CD4-positive, alpha-beta T cell treated with Interleukin-10 for 1 hour (primary cell): ENCODE data around the gene PPP3CA.
A peak's percentile ranks its signal among the peaks of the same experiment; 100 is the strongest.

Experiments
- DNase-seq: peaks from one replicate; pipeline ENCODE4 v3.0.0-alpha.2; 2020

Gene PPP3CA

DNA sequence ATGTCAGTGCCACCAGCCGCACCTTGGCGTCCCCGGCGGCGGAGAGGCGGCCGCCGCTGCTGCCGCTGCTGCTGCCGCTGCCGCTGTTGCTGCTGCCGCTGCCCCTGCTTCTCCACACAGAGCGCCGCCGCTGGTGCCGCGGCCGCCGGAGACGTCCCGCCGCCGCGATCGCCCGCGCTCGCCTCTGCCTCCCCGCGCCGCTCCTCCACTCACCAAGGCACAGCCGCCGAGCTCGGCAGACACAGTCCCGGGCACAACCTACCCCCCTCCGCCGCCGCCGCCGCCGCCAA lies at the start of gene PPP3CA:
Gene PPP3CA, minus strand, starts transcription at position 260 of the 290 bp plus-strand sequence.
- no peak for DNase-seq

DNA sequence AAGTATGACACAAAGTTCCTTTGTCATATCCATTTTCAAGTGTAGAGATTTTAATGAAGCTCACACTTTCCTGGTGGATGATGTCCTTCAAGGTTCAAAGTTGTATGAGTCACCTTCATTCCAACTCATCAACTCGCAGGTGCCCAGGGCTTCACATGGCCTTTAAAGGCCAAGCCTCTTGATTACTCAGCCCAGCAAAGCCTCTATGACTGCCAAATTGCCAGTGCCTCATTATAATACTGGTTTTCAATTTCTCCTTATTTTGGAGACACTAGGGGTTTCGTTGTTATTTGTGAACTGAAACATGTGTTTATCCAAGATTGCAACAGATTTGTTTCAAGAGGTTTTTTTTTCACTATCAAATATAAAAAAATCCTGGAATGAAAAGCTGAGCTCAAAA lies 45.9 kb upstream of the PPP3CA start:
- DNase-seq = no peak

DNA sequence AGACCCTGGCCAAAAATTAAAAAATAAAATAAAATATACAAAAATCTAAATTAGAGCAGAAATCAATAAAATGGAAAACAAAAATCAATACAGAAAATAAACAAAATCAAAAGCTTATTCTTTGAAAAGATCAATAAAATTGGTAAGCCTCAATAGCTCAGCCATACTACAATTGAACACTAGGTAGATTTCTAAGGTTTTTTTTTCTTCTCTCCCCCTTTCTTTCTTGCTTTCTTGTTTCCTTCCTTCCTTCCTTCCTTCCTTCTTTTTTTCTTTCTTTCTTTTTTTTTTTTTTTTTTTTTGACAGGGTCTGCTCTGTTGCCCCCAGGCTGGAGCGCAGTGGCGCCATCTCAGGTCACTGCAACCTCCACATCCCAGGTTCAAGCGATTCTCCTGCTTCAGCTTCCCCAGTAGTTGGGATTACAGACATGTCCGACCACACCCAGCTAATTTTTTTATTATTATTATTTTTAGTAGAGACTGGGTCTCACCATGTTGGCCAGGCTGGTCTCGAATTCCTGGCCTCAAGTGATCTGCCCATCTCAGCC lies 23.4 kb upstream of the PPP3CA start:
- DNase-seq = no peak

DNA sequence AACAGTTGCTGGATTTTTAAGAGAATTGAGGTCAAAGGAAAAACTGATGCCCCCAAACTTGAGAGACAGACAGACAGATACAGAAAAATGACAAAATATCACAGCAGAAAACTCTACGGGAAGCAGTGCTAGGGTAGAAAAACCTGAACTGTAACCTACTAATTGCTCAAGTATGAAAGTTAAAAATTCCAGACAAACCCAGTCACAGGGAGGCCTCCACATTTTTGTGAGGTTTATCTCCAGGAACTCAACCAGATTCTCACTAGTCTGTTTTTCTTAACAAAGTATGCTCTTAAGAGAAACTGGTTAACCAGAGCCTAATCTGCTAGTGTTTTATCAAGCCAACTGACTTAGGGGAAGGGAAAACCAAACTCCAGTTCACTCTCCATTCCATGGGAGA lies 19.9 kb upstream of the PPP3CA start:
- no peak for DNase-seq

DNA sequence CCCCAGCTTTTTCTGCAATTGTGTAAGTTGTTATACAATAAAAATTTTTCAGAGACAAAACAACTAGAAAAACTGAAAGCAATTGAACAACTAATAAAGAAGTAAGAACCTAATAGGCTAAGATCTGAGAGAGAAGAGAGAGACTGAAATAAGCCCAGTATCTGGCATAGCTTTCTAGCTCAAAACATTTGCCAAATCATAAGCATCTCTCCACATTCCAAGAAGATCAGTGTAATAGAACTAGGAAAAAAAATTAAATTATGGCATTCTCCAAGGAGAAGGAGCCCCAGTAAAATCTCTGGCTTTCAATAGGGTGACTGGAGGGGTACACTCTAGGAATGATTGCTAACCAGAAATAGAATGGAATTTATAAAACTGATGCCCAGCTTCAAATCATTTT lies 19.0 kb upstream of the PPP3CA start:
- no peak for DNase-seq

DNA sequence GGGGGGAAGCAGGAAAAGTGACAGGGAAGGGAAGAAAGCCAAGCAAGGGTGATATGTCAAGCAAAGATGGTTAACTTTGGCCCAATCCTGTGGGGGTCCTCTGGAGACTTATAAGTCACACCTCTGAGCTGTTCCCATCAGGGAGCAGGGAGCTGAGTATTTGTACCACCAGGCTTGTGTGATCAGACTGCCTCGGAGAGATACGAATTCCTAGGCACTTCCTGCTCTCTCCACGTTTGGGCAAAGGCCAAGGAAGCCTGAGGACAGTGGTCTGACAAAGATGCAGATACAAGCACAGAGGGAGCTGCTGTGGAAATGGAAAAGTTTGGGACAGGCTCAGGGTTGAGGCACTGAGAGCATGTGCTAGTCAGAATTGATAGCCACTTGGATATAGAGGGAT lies 10.4 kb upstream of the PPP3CA start:
- no peak for DNase-seq

DNA sequence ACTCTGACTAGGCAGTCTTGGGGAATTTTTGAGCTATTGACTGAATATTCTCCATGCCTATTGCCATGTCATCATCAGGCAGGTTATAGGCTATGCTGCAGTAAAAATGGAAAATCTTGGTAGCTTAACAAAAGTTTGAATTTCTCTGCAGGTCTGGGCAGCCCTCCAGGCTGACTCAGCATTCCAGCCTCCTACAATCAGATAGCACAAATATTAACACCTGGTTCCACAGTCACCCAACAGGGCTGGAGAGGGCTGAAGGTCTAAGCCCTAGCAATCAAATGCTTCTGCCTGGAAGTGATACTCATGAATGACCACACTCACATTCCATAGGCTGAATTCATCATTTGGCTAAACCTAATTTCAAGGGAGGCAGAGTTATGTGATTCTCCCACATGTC lies 9.6 kb upstream of the PPP3CA start:
- DNase-seq = no peak

DNA sequence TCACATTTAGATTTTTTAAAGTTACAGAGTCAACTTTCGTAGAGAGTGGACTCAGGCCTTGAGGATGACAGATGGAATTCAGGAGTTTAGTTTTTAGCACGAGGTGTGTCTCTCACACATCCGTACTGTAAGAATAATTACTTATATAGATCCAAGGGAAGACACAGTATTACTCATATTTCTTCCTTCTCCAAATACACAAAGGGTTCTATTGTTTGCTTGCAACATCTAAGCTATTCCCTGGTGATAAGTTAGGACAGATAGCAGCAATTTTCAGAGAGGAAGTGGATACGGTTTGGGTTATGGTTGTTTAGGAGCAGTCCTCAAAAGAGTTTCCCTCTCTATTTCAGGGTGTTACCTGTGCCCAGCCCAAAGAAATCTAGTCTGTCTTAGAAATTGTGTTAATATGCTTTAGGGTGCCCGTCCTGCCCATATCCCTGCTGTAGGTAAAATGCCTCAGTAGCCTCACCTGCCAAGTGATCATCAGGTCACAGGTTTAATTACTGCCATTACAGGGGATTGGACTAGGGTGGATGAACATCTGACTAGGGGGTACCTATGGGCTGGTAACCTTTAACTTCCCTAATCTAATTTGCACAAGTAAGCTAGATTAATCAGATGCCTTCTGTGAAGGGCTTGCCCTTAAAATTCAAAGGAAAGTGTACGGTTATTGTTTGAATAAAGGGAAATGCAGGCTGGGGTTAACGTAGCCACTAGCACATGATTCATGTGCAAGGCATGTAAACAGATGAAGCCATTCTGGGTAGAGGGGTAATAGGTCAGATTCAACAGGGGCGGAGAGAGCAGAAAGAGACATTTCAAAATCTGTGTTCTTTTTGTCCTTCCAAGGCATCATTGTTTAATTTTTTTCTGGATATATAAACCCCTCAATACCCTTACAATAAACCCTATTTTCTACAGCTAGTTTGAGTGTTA lies 8.7 kb upstream of the PPP3CA start:
- DNase-seq = no peak

DNA sequence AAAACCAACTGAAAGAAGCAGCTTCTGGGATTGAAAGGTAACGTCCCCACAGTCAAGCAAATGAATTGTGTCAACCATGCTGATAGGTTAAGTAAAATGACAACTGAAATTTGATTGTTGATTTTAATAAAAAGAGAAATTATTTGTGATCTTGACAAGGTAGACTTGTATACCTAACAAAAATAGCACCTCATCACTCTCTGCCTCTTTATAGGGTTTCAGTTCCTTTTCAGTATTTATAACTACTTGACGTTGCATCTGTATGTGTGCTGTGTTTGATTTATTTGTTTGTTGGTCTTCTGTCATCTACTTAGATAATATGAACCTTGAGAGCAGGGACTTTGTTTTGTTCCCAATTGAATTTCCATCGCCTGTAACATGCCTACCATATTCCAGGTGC lies 7.9 kb upstream of the PPP3CA start:
- no peak for DNase-seq

DNA sequence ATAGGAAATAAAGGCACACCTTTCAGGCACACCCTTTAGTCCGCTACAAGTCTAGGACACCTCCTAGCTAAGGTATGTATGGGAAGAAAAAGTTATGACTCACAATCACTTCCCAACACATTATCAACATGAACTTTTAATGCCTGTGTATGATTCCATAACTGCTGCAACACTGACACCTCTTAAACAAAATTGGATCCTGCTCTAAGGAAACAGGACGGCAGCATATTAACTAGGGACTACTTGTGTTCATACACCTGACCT lies 2.4 kb upstream of the PPP3CA start:
- DNase-seq = no peak

DNA sequence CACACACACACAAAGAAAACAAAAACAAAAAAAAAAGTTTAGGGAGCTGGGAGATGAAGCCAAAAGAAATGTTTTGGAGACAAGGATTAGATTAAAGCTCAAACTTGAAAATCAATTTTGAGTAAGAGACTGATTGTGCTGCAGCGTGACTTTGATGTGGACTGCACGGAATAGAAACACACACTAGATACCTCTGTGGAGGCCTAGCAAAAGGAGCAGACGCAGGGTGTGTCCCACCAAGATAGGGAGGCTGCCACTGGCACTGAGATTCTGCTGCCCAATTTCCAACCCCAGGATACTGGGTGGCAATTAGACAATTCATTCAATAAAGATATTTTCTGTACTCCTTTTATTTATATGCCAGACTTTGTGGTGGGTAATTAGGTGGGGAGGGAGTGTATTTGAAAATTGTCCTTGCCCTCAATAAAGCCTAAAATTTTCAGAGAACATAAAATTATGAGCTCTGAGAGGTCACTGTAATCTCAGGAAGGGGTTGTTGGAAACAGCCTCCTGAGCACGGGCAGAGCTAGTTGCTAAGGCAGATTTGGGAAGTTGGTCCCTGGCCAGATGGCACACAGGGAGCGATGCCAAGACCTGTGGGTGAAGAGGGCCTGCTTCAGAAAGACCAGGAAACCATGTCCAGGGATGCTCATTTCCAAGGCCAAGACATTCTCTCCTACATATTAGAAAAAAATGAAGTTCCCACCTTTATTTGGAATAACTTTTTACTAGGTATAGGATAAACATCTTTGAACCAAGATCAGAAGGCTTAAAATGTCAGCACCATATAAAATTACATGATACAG lies 1.9 kb upstream of the PPP3CA start:
- no peak for DNase-seq

DNA sequence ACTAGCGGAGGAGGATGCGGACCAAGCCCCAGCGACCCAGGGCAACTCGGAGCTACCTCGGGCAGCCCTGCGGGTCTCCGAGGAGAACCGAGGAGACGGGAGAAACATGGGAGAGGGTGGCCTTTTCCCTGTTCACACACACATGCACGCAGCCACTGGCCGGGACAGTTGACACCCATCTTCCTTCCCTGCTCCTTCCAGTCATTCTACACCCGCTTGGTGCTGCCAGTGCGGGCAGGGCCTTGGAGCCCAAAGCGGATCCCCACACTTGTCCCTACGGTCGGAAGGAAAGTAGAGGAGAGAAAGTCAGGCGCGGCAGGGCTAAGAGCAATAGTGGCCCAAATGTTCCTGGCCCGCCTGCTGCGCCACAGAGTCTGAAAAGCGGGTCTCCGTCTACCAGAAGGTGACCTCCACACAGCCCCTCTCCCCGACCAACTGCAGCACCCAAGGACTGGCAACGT lies 1.1 kb upstream of the PPP3CA start:
- no peak for DNase-seq

DNA sequence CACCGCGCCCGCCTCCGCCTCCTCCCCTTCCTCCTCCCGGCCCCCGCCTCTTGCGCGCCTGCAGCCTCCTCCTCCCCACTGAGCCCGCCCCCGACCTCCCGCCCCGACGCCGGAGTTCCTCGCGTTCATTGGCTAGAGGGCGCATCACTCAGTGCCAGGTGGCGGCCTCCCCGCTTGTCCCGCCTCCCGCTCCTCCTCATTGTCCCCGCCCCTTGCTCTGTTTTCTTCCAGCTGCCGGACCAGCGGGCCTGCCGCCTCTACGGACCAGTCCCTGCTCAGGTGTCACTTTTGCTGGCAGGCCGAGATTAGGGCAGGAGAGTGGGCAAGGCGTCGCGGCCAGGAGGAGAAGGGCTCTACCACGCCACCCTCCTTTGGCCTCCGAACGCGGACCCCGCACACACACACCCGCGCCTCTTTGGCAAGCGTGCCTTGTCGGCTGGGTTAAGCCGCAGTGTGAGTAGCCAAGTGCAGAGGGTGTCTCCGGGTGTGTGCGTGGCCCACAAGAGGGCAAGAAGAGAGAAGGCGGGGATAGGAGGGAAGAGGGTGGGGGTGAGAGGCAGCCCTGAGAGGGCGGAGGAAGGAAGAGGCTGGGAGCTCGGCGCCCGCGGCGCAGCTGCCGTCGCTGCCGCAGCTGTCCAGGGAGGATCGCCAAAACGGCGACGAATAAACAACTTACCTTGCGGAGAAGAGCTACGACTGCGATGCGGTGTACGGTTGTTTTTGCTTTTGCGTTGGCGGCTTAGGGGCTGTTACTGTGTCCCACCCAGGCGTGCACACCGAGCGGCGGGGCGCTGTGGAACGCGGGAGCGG lies 436 bp upstream of the PPP3CA start:
- DNase-seq = peak; percentile 99

DNA sequence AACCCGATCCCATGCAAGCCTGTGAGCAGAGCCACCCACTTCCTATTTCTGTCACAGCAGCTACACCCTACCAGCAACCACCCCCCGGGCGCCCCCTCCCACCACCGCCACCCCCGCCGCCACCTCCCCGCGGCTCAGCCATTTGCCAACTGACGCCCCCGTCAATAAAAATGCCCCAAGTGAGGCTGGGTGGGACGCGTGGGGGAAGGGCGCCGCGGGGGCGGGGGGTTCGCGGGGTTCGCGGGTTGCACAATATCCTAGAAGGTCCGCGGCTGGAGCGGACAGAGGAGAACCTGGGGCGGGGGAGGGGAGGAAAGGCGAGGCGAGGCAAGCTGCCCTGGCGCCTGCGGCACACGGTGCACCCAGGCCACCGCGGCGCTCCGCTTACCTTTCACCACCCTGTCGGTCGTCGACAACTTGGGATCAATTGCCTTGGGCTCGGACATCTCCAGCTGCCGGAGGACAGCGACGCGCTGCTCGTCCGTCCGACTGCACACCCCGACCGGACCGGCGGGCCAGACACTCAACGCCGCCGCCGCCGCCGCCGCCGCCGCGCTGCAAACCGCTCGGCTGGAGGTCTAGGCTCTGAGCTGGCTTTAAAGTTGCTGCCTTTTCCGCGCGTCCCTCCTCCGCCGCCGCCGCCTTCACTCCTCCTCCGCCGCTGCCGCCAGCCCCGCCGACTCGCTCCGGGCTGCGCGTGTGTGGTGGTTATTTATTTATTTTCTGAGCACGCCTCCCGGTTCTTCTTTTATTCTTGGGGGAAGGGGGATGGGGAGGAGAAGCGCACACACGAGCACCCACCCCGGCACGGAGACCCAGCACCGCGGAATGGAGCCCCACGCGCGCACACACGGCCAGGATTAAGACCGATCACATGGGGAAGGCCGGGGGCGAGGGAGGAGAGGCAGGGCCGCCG lies 717 bp downstream of the PPP3CA start:
- peak; percentile 63 for DNase-seq

DNA sequence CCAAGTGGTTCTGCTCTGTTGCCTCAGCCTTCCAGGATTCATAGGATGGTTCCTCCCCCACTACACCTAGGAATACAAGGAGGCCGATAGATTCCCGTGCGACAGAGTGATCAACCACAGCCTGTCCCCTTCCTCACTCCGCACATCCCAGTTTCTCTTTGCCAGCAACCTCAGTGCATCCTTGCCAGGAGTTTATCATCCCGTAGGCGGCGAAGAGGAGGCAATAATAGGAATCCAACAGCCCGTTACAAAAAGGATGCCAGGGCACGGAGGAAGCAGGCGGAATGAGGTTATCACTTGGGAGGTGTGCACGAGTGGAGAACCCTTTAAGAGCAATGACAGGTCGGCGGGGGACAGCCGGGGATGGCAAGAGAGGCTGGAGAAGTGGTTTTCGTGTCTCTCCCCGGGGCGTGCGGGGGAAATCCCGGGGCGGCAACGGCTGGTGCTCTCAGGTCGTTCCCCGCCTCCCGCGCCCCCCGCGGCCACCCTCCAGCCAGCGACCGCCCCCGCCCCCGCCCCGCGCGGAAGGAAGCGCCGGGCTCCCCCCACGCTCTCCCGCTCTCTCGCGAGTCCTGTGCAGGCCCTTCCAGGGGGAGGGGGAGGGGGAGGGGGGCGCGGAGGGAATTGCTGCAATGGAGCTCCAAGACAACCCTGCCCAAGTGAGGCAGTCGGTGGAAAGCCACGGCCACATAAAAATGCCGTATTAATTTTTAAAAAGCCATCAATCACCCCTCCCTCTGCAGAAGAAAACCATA lies 1.6 kb downstream of the PPP3CA start:
- DNase-seq = peak; percentile 79

DNA sequence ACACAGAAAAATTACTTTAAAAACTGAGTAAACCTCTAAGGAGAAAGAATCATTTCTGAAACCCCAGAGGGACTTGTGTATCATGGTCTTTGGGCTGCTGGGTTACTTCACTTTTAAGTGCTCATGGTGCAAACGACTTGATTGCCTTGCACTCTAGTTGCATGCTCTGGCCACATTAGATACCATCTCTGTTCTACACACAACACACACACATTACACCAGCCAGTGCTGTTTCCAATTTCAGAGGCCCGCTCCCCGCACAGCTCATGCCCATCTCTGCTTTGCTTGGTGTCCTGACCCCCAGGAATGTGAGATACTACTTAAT lies 2.1 kb downstream of the PPP3CA start:
- peak; percentile 21 for DNase-seq

DNA sequence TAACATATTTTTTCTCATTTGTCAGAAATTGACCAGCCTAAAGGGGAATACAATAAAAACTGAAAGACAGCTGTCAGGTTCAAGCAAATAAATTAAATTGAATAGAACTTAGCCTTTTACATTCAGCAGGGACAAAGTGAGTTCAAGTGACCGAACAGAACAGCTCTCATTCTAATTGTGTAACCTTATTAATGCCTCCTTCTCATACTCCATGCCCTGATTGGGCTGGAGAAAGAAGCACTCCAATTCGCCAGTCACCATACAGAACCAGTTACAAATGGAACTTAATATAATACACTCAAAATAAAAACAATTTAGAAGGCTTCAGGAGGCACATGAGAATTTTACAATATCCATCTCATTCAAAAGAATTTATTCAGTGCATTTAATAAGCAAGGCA lies 8.0 kb downstream of the PPP3CA start:
- DNase-seq = no peak

DNA sequence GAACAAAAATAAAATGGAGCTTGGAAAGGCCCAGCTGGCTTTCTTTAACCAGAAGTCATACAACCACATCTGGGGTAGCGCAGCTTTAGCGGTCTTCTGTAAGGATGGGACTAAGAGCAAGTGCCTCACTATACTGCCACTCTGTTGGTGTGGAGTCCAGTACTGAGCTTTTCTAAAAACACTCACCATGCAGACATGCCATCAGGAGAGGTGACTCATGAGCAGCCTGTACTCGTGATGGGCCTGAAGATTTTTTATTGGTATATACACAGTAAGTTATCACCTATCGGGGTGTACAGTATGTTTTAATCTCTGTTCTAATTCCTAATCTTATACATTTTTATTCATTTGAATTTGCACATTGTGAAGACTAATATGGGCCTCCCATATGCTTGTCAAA lies 9.6 kb downstream of the PPP3CA start:
- peak; percentile 8 for DNase-seq

DNA sequence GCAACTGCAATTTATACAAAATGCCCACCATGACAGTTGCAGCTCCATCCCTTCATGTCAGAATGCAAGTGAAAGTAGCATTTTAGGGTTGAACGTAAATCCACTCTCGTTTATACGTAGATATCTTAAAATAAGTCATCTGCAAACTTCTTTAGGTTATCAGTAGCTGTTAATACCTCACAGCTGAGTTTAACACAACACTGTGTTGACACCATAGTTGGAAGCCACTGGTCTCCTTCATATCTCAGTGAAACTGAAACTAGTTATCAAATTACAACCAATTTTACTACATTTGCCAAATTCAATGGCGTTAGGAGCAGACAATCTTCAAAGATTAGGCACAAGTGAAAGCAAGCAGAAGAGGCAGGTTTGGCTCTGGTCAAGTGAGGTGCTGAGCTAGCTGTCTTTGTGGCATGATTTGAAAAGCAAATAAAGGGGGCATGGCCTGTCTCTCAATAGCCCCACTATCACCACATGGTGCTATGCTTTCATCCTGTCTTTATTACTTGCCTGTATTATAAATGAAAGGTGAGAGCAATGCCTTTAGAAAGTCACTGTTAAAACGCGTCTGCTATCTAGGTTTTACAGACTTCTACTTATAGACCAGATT lies 12.3 kb downstream of the PPP3CA start:
- peak; percentile 21 for DNase-seq

DNA sequence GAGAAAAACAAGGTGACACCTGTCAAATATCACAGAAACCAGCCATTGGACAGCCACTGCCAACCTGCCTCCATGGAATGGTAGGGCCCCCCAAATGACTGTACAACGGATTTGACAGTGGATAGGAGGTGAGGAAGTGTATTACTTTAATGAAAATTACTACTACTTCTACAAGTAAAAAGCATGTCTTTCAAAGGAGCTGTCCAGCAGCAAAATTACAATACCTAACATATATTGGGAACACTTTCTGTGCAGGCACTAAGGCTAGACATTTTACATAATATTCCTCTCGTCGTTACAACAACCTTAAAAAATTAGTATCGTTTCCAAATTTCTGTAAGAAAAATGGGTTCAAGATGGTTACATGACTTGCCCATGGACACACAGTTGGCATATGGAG lies 14.9 kb downstream of the PPP3CA start:
- DNase-seq = no peak

DNA sequence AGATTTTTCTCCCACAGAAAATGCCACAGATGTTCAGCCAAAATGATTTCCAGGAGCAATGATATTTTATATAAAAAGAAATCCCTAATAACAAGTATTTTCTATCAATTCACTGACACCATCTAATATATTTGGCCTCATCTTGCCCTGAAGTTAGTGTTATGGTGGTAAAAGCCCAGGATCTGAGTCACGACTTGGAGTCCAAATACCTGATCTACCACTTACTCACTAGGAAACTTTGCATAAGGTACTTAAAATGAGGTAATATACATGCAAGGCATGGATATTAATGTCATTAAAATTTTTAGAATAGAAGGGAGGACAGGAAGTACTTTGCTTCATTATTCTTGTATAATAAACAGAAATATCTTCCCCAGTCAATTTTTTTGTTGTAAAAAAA lies 16.3 kb downstream of the PPP3CA start:
- DNase-seq = no peak
